Erythroblast (primary cell): ENCODE data around the gene RFX8.
"Not testable (repeated sequence)": the region's sequence is repeated elsewhere in the genome, so short reads cannot be mapped to it uniquely, and the experiment has no call there.

ENCODE experiments used
- DNase-seq, 2 experiments: peaks; one replicate each; lab custom pipeline; 2025; lab: John Stamatoyannopoulos, UW
- GATA1 ChIP-seq: IDR thresholded peaks from 2 replicates; pipeline ENCODE4 v1.6.1; 2011; ENCODE audit warnings: low read depth, mild to moderate bottlenecking, control low read depth, low read length, moderate library complexity
- POLR2A ChIP-seq: IDR thresholded peaks from 2 replicates; pipeline ENCODE4 v1.6.1; 2011; ENCODE audit warnings: mild to moderate bottlenecking, low read length

Gene RFX8

GRCh38 chr2:101473911-101474701 is 806 bp downstream of the RFX8 start:
- no peak for DNase-seq
- TF ChIP-seq POLR2A (no peak), GATA1 (no peak)

GRCh38 chr2:101473591-101473910 is 1.4 kb downstream of the RFX8 start:
- DNase-seq: no peak
- TF ChIP-seq GATA1 (no peak), POLR2A (no peak)

- DNase-seq: no peak
- TF ChIP-seq POLR2A (no peak), GATA1 (no peak)
These were observed 5.0 kb downstream of the RFX8 start for GRCh38 chr2:101469863-101470262.

- no peak for DNase-seq
- TF ChIP-seq POLR2A: no peak
- no peak for TF ChIP-seq GATA1
These were observed 7.6 kb downstream of the RFX8 start for GRCh38 chr2:101467306-101467705.

GRCh38 chr2:101466426-101466825 is 8.5 kb downstream of the RFX8 start:
- TF ChIP-seq GATA1: no peak
- no peak for TF ChIP-seq POLR2A
- DNase-seq: no peak

GRCh38 chr2:101464841-101465240 is 10.1 kb downstream of the RFX8 start:
- no peak for TF ChIP-seq GATA1
- no peak for TF ChIP-seq POLR2A
- DNase-seq: no peak

GRCh38 chr2:101463911-101464641 is 10.8 kb downstream of the RFX8 start:
- TF ChIP-seq GATA1: no peak
- no peak for TF ChIP-seq POLR2A
- DNase-seq: no peak

GRCh38 chr2:101463421-101463820 is 11.5 kb downstream of the RFX8 start:
- no peak for TF ChIP-seq GATA1
- TF ChIP-seq POLR2A: no peak

GRCh38 chr2:101461381-101461780 is 13.5 kb downstream of the RFX8 start:
- DNase-seq: no peak
- TF ChIP-seq POLR2A (no peak), GATA1 (no peak)

More at GRCh38 chr2:101463421-101463820, 11.5 kb downstream of the RFX8 start:
- no peak for DNase-seq

- DNase-seq: not testable (repeated sequence)
These were observed 20.5 kb downstream of the RFX8 start for GRCh38 chr2:101454408-101454807.

GRCh38 chr2:101450965-101451364 is 23.9 kb downstream of the RFX8 start:
- DNase-seq: no peak
- TF ChIP-seq POLR2A: no peak
- no peak for TF ChIP-seq GATA1

- no peak for DNase-seq
These were observed 28.0 kb downstream of the RFX8 start for GRCh38 chr2:101446869-101447268.

GRCh38 chr2:101442667-101443061 is 32.2 kb downstream of the RFX8 start:
- no peak for TF ChIP-seq GATA1
- no peak for TF ChIP-seq POLR2A
- DNase-seq: no peak

More at GRCh38 chr2:101446869-101447268, 28.0 kb downstream of the RFX8 start:
- TF ChIP-seq POLR2A (no peak), GATA1 (no peak)

- TF ChIP-seq POLR2A (no peak), GATA1 (no peak)
- DNase-seq: no peak
These were observed 32.8 kb downstream of the RFX8 start for GRCh38 chr2:101442042-101442666.

- no peak for DNase-seq
- TF ChIP-seq GATA1: no peak
These were observed 34.7 kb downstream of the RFX8 start for GRCh38 chr2:101440127-101440738.
